ENCODE data around the gene ANO8. TPM values are rescaled to one million over a fixed set of nuclear protein-coding genes. Genes with fewer than 3 reads are reported as not detected.
A peak's percentile ranks its signal among the peaks of the same experiment; 100 is the strongest.

The ANO8 gene
- total RNA-seq, 1 donor from 2014 or later: 98.8 TPM

GRCh38 chr19:17327068-17327653 is 7.5 kb downstream of the ANO8 start:
- H3K9me3 Mint-ChIP-seq (ENCODE audit: unreplicated experiment): peaks cover 10% of the 10 kb centered on the region
- peaks cover 9% of the 10 kb centered on the region for H3K27me3 Mint-ChIP-seq (ENCODE audit: unreplicated experiment)
- TF ChIP-seq CTCF (IDR thresholded peaks at IDR 0.05; ENCODE audit: partially characterized antibody, unreplicated experiment): no peak
- no peak overlapping the region for H3K27ac Mint-ChIP-seq (ENCODE audit: unreplicated experiment)
- no peak overlapping the region for H3K4me3 Mint-ChIP-seq (ENCODE audit: unreplicated experiment)
- no peak for DNase-seq
- H3K4me1 Mint-ChIP-seq (ENCODE audit: low read depth, unreplicated experiment): peaks cover 16% of the 10 kb centered on the region
- no peaks in the 10 kb centered on the region for H3K36me3 Mint-ChIP-seq (ENCODE audit: unreplicated experiment)

- TF ChIP-seq CTCF (IDR thresholded peaks at IDR 0.05; ENCODE audit: partially characterized antibody, unreplicated experiment): no peak
- Mint-ChIP-seq H3K4me1 (ENCODE audit: low read depth, unreplicated experiment) (peaks cover 16% of the 10 kb centered on the region), H3K27ac (ENCODE audit: unreplicated experiment) (no peak overlapping the region), H3K36me3 (ENCODE audit: unreplicated experiment) (no peaks in the 10 kb centered on the region), H3K27me3 (ENCODE audit: unreplicated experiment) (peaks cover 11% of the 10 kb centered on the region), H3K9me3 (ENCODE audit: unreplicated experiment) (peaks cover 10% of the 10 kb centered on the region), H3K4me3 (ENCODE audit: unreplicated experiment) (no peak overlapping the region)
- DNase-seq: no peak
Observed at GRCh38 chr19:17326595-17326966, 8.1 kb downstream of the ANO8 start.

GRCh38 chr19:17325881-17326594 is 8.6 kb downstream of the ANO8 start:
- Mint-ChIP-seq H3K27ac (ENCODE audit: unreplicated experiment) (peak overlapping the region; percentile 22), H3K4me3 (ENCODE audit: unreplicated experiment) (no peak overlapping the region), H3K9me3 (ENCODE audit: unreplicated experiment) (peaks cover 10% of the 10 kb centered on the region), H3K4me1 (ENCODE audit: low read depth, unreplicated experiment) (peaks cover 16% of the 10 kb centered on the region), H3K27me3 (ENCODE audit: unreplicated experiment) (peaks cover 11% of the 10 kb centered on the region), H3K36me3 (ENCODE audit: unreplicated experiment) (no peaks in the 10 kb centered on the region)
- no peak for DNase-seq
- TF ChIP-seq CTCF (IDR thresholded peaks at IDR 0.05; ENCODE audit: partially characterized antibody, unreplicated experiment): no peak

GRCh38 chr19:17325133-17325532 is 9.5 kb downstream of the ANO8 start:
- H3K36me3 Mint-ChIP-seq (ENCODE audit: unreplicated experiment): no peaks in the 10 kb centered on the region
- no peak for DNase-seq
- no peak overlapping the region for H3K4me3 Mint-ChIP-seq (ENCODE audit: unreplicated experiment)
- H3K4me1 Mint-ChIP-seq (ENCODE audit: low read depth, unreplicated experiment): peaks cover 14% of the 10 kb centered on the region
- TF ChIP-seq CTCF (IDR thresholded peaks at IDR 0.05; ENCODE audit: partially characterized antibody, unreplicated experiment): no peak
- H3K27me3 Mint-ChIP-seq (ENCODE audit: unreplicated experiment): peaks cover 9% of the 10 kb centered on the region
- H3K9me3 Mint-ChIP-seq (ENCODE audit: unreplicated experiment): peaks cover 10% of the 10 kb centered on the region
- H3K27ac Mint-ChIP-seq (ENCODE audit: unreplicated experiment): no peak overlapping the region

Measured in glutamatergic neuron (in vitro differentiated cells).